Choroid plexus epithelial cell (primary cell): Measurements from ENCODE around the gene CHD6.

Experiments
- DNase-seq: peaks from one replicate; pipeline ENCODE4 v3.0.0-alpha.2; 2010; ENCODE audit warnings: low read depth
- H3K4me3 ChIP-seq: 2 replicates; pipeline ENCODE4 v1.5.1; 2011; ENCODE audit warnings: low read depth, mild to moderate bottlenecking, control low read depth, low read length, moderate library complexity
- TF ChIP-seq, protein P1 (sequence below): conservative IDR thresholded peaks from 2 replicates; pipeline ENCODE4 v1.5.1; 2011; ENCODE audit warnings: low read depth, mild to moderate bottlenecking, control low read depth, inconsistent platforms, low read length, moderate library complexity

Gene CHD6

DNA sequence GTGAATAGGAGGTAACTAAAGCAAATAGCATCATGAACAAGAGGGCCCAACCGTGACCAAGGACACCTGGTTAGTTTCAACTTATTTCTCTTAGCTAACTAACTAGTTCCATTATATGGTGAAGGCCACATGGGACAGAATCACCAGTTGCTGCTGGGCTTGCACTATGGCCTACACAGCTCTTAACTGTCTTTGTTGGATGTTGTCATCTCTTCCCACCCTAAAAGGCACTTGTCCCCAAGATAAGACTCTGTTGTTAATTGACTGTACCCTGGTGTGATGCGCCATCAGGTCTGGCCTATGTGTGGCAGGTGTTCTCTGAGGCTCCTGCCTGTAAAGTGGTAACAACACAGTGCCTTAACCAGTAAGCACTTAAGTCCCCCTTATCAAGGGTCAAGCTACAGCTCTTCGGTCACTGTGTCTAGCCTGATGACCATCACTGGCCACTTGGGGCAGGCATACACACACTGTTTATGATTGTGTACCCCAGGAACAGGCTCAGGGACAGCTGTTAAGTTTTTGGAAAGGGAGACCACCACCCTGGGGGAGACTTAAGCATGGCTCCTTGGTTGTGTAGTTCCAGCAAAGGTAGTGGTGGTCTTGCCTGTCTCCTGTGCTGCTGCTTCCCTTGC lies 51.2 kb downstream of the CHD6 start:
- no peak overlapping the region for H3K4me3 ChIP-seq
- no peak for DNase-seq
- TF ChIP-seq, protein P1, sequence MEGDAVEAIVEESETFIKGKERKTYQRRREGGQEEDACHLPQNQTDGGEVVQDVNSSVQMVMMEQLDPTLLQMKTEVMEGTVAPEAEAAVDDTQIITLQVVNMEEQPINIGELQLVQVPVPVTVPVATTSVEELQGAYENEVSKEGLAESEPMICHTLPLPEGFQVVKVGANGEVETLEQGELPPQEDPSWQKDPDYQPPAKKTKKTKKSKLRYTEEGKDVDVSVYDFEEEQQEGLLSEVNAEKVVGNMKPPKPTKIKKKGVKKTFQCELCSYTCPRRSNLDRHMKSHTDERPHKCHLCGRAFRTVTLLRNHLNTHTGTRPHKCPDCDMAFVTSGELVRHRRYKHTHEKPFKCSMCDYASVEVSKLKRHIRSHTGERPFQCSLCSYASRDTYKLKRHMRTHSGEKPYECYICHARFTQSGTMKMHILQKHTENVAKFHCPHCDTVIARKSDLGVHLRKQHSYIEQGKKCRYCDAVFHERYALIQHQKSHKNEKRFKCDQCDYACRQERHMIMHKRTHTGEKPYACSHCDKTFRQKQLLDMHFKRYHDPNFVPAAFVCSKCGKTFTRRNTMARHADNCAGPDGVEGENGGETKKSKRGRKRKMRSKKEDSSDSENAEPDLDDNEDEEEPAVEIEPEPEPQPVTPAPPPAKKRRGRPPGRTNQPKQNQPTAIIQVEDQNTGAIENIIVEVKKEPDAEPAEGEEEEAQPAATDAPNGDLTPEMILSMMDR = no peak

GRCh38 chr20:41563087-41563486 lies 55.1 kb downstream of the CHD6 start:
- H3K4me3 ChIP-seq = no peak overlapping the region
- no peak for DNase-seq
- TF ChIP-seq, protein P1 = no peak

GRCh38 chr20:41560970-41561369 lies 57.2 kb downstream of the CHD6 start:
- TF ChIP-seq, protein P1 = no peak
- no peak overlapping the region for H3K4me3 ChIP-seq
- DNase-seq = no peak

- TF ChIP-seq, protein P1 = no peak
- H3K4me3 ChIP-seq = no peak overlapping the region
- DNase-seq = no peak
These were observed 58.5 kb downstream of the CHD6 start for GRCh38 chr20:41559658-41560057.

GRCh38 chr20:41553142-41553879 lies 64.9 kb downstream of the CHD6 start:
- no peak for DNase-seq
- no peak overlapping the region for H3K4me3 ChIP-seq
- TF ChIP-seq, protein P1 = no peak

DNA sequence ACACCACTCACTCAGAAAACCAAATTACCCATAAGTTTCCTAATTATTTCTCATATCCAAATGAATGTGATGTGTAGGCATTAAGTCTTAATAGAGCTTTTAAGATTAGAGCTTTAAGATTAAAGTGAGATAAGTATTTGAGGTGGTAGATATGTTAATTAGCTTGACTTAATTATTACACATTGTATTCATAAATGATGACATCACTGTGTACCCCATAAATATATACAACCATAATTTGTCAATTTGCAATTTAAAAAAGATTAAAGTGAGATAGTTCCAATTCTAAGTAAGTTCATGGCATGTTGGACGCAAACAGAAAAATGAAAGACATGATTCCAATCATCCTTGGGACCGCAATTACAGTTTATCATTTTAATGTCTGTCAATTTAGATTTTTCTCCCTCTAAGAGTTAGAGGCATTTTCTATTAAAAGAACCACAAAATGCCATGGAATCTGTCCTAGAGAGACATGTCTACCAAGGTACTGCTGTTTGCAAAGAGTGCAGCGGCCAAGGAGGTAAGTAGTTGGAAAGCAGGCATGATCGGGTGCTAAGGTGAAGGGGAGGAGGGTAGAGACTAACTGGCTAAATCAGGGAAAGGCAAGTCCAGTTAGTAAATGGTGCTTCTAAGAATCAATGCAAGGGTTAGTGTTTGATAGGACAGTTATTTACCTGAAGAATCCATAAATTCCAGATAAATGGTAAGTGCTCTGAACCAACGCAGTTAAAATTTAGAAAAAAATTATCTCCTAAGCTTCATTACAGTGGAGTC lies 65.7 kb downstream of the CHD6 start:
- H3K4me3 ChIP-seq = no peak overlapping the region
- TF ChIP-seq, protein P1 = no peak
- no peak for DNase-seq
